Measurements from ENCODE around the gene MIP. TPM values are rescaled to one million over a fixed set of nuclear protein-coding genes. Genes with fewer than 3 reads are reported as not detected.

The MIP gene
- total RNA-seq, 4 donors from 2014 or later = 0.09 TPM; not detected in 3

DNA sequence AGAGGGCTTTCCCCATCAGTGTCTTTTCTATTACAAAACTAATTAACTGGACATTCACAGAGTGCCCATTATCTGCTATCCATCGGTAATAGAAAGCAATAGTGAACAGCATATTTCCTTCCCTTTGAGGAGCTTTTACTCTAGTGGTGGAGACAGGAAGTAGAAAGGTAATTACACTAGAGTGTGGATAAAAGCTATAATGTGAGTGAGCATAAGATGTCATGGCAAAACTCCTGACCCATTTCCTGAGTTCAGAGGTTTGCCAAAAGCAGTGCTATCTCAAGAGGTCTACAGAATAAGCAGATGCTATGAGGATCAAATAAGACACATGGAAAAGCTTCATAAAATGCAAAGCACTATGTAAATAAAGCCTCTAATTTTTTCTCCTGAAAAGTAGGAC, 29.3 kb downstream of the MIP start:
- intact Hi-C loops (cut with DNase I) = no loop called here
- WGBS, 2 donors = 79 to 83% methylated on average over 1 of the region's 1 CpG

DNA sequence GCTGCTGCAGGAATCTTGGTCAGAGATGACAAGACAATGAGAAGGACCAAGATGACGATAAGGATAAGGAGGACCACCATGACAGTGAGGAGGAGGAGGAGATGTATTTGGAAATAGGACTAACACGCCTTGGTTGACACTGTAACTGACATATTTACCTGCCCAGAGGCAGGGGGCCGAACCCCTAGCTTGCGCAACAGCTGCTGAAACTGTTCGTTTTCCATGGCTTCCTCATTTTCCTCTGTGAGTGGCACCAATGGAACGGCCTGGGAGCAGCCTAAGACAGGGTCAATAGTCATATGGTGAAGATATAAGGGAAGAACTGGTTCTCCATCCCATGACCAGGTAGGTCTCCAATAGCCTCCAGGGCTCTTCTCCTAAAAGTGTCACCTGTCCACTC, 34.0 kb downstream of the MIP start:
- Histone ChIP-seq H3K4me3 (no peak overlapping the region), H3K4me1 (no peaks in the 10 kb centered on the region), H3K36me3 (peaks cover 0 to 83% (median 0%) of the 10 kb centered on the region in 3 donors), H3K27ac (no peak overlapping the region), H3K27me3 (no peaks in the 10 kb centered on the region), H3K9me3 (no peaks in the 10 kb centered on the region)
- 81 to 85% methylated on average over 6 of the region's 6 CpGs for WGBS, 2 donors
- TF ChIP-seq POLR2A (IDR thresholded peaks at IDR 0.05) = no peak
- TF ChIP-seq, protein P1, sequence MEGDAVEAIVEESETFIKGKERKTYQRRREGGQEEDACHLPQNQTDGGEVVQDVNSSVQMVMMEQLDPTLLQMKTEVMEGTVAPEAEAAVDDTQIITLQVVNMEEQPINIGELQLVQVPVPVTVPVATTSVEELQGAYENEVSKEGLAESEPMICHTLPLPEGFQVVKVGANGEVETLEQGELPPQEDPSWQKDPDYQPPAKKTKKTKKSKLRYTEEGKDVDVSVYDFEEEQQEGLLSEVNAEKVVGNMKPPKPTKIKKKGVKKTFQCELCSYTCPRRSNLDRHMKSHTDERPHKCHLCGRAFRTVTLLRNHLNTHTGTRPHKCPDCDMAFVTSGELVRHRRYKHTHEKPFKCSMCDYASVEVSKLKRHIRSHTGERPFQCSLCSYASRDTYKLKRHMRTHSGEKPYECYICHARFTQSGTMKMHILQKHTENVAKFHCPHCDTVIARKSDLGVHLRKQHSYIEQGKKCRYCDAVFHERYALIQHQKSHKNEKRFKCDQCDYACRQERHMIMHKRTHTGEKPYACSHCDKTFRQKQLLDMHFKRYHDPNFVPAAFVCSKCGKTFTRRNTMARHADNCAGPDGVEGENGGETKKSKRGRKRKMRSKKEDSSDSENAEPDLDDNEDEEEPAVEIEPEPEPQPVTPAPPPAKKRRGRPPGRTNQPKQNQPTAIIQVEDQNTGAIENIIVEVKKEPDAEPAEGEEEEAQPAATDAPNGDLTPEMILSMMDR (IDR thresholded peaks at IDR 0.05) = no peak
- DNase-seq = no peak
- intact Hi-C loops (cut with DNase I) = no loop called here

More for the DNA sequence above, 29.3 kb downstream of the MIP start:
- H3K9me3 ChIP-seq = no peaks in the 10 kb centered on the region
- no peaks in the 10 kb centered on the region for H3K4me1 ChIP-seq
- TF ChIP-seq, protein P1 (IDR thresholded peaks at IDR 0.05) = no peak
- TF ChIP-seq POLR2A (IDR thresholded peaks at IDR 0.05) = no peak
- peaks cover 0 to 88% (median 0%) of the 10 kb centered on the region in 3 donors for H3K36me3 ChIP-seq
- no peak overlapping the region for H3K4me3 ChIP-seq
- H3K27ac ChIP-seq = no peak overlapping the region
- no peaks in the 10 kb centered on the region for H3K27me3 ChIP-seq
- no peak for DNase-seq

DNA sequence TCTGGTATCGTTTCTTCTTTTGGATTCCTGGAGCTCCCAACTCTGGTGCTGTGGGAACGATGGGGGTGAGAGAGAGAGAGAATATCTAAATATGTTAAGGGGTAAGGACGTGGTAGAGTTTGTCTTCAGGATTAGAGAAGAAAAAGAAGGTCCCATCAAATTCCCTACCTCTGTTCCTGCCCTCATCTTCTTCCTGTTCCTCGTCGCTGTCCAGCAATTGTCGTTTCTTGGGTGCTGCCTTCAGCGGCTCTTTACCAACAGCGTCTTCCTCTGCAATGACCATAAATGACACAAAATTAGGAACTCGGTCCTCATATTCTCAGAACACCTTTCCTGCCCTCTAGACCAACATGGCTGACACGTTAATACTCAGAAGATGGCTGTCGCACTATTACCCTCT, 36.7 kb downstream of the MIP start:
- H3K36me3 ChIP-seq = peaks cover 0 to 65% (median 0%) of the 10 kb centered on the region in 3 donors
- WGBS, 2 donors = 96% methylated on average over 11 of the region's 11 CpGs
- no peaks in the 10 kb centered on the region for H3K9me3 ChIP-seq
- no peak overlapping the region for H3K4me3 ChIP-seq
- TF ChIP-seq, protein P1 (IDR thresholded peaks at IDR 0.05) = no peak
- no peak for TF ChIP-seq POLR2A (IDR thresholded peaks at IDR 0.05)
- intact Hi-C loops (cut with DNase I) = no loop called here
- H3K4me1 ChIP-seq = no peaks in the 10 kb centered on the region
- DNase-seq = no peak
- no peaks in the 10 kb centered on the region for H3K27me3 ChIP-seq
- H3K27ac ChIP-seq = no peak overlapping the region

DNA sequence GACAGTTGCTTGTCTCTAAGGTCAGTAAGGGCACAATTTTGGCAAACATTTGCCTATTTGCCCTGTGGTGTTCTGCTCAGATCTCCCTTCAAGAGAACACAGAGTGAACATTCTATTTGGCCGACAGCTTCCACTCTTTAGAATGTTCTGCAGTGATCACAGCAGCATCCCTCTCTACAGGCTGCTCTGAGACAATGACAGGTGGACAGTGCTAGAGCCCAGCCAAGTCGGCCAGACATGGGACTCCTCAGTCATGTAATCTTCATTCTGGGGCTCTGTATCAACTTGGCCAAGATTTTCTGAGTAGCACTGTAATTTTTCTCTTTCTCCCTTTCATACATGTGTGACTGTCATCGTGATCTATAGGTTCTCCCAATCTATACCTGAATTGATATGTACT, 40.1 kb downstream of the MIP start:
- Histone ChIP-seq H3K4me1 (no peaks in the 10 kb centered on the region), H3K36me3 (peaks cover 0 to 34% (median 0%) of the 10 kb centered on the region in 3 donors), H3K27ac (no peak overlapping the region), H3K4me3 (no peak overlapping the region), H3K9me3 (no peaks in the 10 kb centered on the region), H3K27me3 (no peaks in the 10 kb centered on the region)
- no peak for DNase-seq
- 91 to 94% methylated on average over 3 of the region's 3 CpGs for WGBS, 2 donors
- TF ChIP-seq, protein P1 (IDR thresholded peaks at IDR 0.05) = no peak
- TF ChIP-seq POLR2A (IDR thresholded peaks at IDR 0.05) = no peak
- intact Hi-C loops (cut with DNase I) = no loop called here

DNA sequence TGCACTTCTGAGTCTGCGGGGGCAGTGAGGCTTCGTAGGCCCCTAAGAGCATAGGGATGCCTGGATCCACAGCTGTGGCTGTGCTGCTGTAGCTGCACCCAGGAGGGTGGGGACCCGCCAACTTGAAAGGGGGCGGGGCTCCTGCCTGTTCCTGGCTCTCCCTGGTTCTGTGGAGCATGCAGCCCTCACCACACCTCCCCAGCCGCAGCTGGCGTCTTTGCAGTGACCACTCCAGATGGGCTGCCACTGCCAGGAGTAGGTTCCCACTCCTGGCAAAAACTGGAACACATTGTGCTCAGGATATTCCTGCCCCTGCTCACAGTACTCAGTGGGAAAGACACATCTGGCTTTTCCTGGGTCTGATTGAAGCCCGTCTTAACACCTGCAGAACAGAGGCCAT, 41.1 kb downstream of the MIP start:
- TF ChIP-seq, protein P1 (IDR thresholded peaks at IDR 0.05) = no peak
- intact Hi-C loops (cut with DNase I) = no loop called here
- Histone ChIP-seq H3K27me3 (no peaks in the 10 kb centered on the region), H3K9me3 (no peaks in the 10 kb centered on the region), H3K36me3 (peaks cover 0 to 26% (median 0%) of the 10 kb centered on the region in 3 donors), H3K4me3 (no peak overlapping the region), H3K27ac (no peak overlapping the region), H3K4me1 (no peaks in the 10 kb centered on the region)
- WGBS, 2 donors = 80 to 86% methylated on average over 1 to 5 of the region's 7 CpGs
- no peak for DNase-seq
